ENCODE results near the gene PPP1R9A. TPM values are rescaled to one million over a fixed set of nuclear protein-coding genes. Genes with fewer than 3 reads are reported as not detected.

Gene PPP1R9A
- total and polyA plus RNA-seq, 4 donors: 1.2 to 12.0 (median 4.5) TPM

- no peaks in the 10 kb centered on the region for H3K4me1 ChIP-seq (ENCODE audit: control insufficient read depth in 1 of 2, insufficient read depth in 2 of 2, low read length in 2 of 2)
- intact Hi-C loops (cut with DNase I): no loop called here
- H3K36me3 ChIP-seq (ENCODE audit: control insufficient read depth in 1 of 2, insufficient read depth in 2 of 2, low read length in 1 of 2): no peaks in the 10 kb centered on the region
- no peak overlapping the region for H3K4me3 ChIP-seq (ENCODE audit: low read length in 2 of 2)
- H3K27me3 ChIP-seq (ENCODE audit: control insufficient read depth in 1 of 2, insufficient read depth in 2 of 2, low read length in 1 of 2): no peaks in the 10 kb centered on the region
- 32 to 45% methylated on average over 5 of the region's 5 CpGs for WGBS, 2 donors
- no peak for DNase-seq
- no peak for ATAC-seq (ENCODE audit: low FRiP score)
- no peaks in the 10 kb centered on the region for H3K9me3 ChIP-seq (ENCODE audit: control insufficient read depth, low read length)
- no peak overlapping the region for H3K27ac ChIP-seq (ENCODE audit: low read depth in 1 of 2, low read length in 2 of 2)
Measured at GRCh38 chr7:94888551-94888950, 18.8 kb upstream of the PPP1R9A start.

- no peak for DNase-seq
- H3K27me3 ChIP-seq (ENCODE audit: control insufficient read depth in 1 of 2, insufficient read depth in 2 of 2, low read length in 1 of 2): no peaks in the 10 kb centered on the region
- WGBS, 2 donors: 53 to 57% methylated on average over 2 of the region's 2 CpGs
- H3K4me1 ChIP-seq (ENCODE audit: control insufficient read depth in 1 of 2, insufficient read depth in 2 of 2, low read length in 2 of 2): no peaks in the 10 kb centered on the region
- H3K4me3 ChIP-seq (ENCODE audit: low read length in 2 of 2): no peak overlapping the region
- H3K27ac ChIP-seq (ENCODE audit: low read depth in 1 of 2, low read length in 2 of 2): no peak overlapping the region
- ATAC-seq (ENCODE audit: low FRiP score): no peak
- H3K9me3 ChIP-seq (ENCODE audit: control insufficient read depth, low read length): no peaks in the 10 kb centered on the region
- intact Hi-C loops (cut with DNase I): no loop called here
- no peaks in the 10 kb centered on the region for H3K36me3 ChIP-seq (ENCODE audit: control insufficient read depth in 1 of 2, insufficient read depth in 2 of 2, low read length in 1 of 2)
Measured at GRCh38 chr7:94888995-94889523, 18.3 kb upstream of the PPP1R9A start.

GRCh38 chr7:94890216-94890615 is 17.2 kb upstream of the PPP1R9A start:
- intact Hi-C loops (cut with DNase I): no loop called here
- Histone ChIP-seq H3K27ac (ENCODE audit: low read depth in 1 of 2, low read length in 2 of 2) (no peak overlapping the region), H3K9me3 (ENCODE audit: control insufficient read depth, low read length) (no peaks in the 10 kb centered on the region), H3K36me3 (ENCODE audit: control insufficient read depth in 1 of 2, insufficient read depth in 2 of 2, low read length in 1 of 2) (no peaks in the 10 kb centered on the region), H3K4me1 (ENCODE audit: control insufficient read depth in 1 of 2, insufficient read depth in 2 of 2, low read length in 2 of 2) (no peaks in the 10 kb centered on the region), H3K4me3 (ENCODE audit: low read length in 2 of 2) (no peak overlapping the region), H3K27me3 (ENCODE audit: control insufficient read depth in 1 of 2, insufficient read depth in 2 of 2, low read length in 1 of 2) (peaks cover 0 to 2% of the 10 kb centered on the region in 2 donors)
- ATAC-seq (ENCODE audit: low FRiP score) (no peak), DNase-seq (no peak)
- WGBS, 2 donors: 44 to 63% methylated on average over 2 of the region's 2 CpGs

- intact Hi-C loops (cut with DNase I): no loop called here
- Histone ChIP-seq H3K4me1 (ENCODE audit: control insufficient read depth in 1 of 2, insufficient read depth in 2 of 2, low read length in 2 of 2) (no peaks in the 10 kb centered on the region), H3K4me3 (ENCODE audit: low read length in 2 of 2) (no peak overlapping the region), H3K27me3 (ENCODE audit: control insufficient read depth in 1 of 2, insufficient read depth in 2 of 2, low read length in 1 of 2) (peaks cover 0 to 2% of the 10 kb centered on the region in 2 donors), H3K27ac (ENCODE audit: low read depth in 1 of 2, low read length in 2 of 2) (no peak overlapping the region), H3K9me3 (ENCODE audit: control insufficient read depth, low read length) (no peaks in the 10 kb centered on the region), H3K36me3 (ENCODE audit: control insufficient read depth in 1 of 2, insufficient read depth in 2 of 2, low read length in 1 of 2) (no peaks in the 10 kb centered on the region)
- DNase-seq: no peak
- WGBS, 2 donors: 86 to 87% methylated on average over 6 of the region's 6 CpGs
- ATAC-seq (ENCODE audit: low FRiP score): no peak
Measured at GRCh38 chr7:94893661-94894060, 13.7 kb upstream of the PPP1R9A start.

GRCh38 chr7:94897541-94897940 is 9.9 kb upstream of the PPP1R9A start:
- intact Hi-C loops (cut with DNase I): no loop called here

GRCh38 chr7:94898340-94898739 is 9.1 kb upstream of the PPP1R9A start:
- H3K27ac ChIP-seq (ENCODE audit: low read depth in 1 of 2, low read length in 2 of 2): no peak overlapping the region

More at GRCh38 chr7:94897541-94897940, 9.9 kb upstream of the PPP1R9A start:
- Histone ChIP-seq H3K27ac (ENCODE audit: low read depth in 1 of 2, low read length in 2 of 2) (no peak overlapping the region), H3K9me3 (ENCODE audit: control insufficient read depth, low read length) (no peaks in the 10 kb centered on the region), H3K4me3 (ENCODE audit: low read length in 2 of 2) (no peak overlapping the region), H3K4me1 (ENCODE audit: control insufficient read depth in 1 of 2, insufficient read depth in 2 of 2, low read length in 2 of 2) (no peaks in the 10 kb centered on the region), H3K36me3 (ENCODE audit: control insufficient read depth in 1 of 2, insufficient read depth in 2 of 2, low read length in 1 of 2) (no peaks in the 10 kb centered on the region), H3K27me3 (ENCODE audit: control insufficient read depth in 1 of 2, insufficient read depth in 2 of 2, low read length in 1 of 2) (peaks cover 0 to 2% of the 10 kb centered on the region in 2 donors)
- ATAC-seq (ENCODE audit: low FRiP score) (no peak), DNase-seq (no peak)
- WGBS, 2 donors: 91 to 93% methylated on average over 1 of the region's 1 CpG

GRCh38 chr7:94901981-94902380 is 5.4 kb upstream of the PPP1R9A start:
- 92 to 95% methylated on average over 3 of the region's 3 CpGs for WGBS, 2 donors
- Histone ChIP-seq H3K27ac (ENCODE audit: low read depth in 1 of 2, low read length in 2 of 2) (no peak overlapping the region), H3K4me1 (ENCODE audit: control insufficient read depth in 1 of 2, insufficient read depth in 2 of 2, low read length in 2 of 2) (no peaks in the 10 kb centered on the region), H3K4me3 (ENCODE audit: low read length in 2 of 2) (no peak overlapping the region), H3K36me3 (ENCODE audit: control insufficient read depth in 1 of 2, insufficient read depth in 2 of 2, low read length in 1 of 2) (no peaks in the 10 kb centered on the region), H3K9me3 (ENCODE audit: control insufficient read depth, low read length) (no peaks in the 10 kb centered on the region), H3K27me3 (ENCODE audit: control insufficient read depth in 1 of 2, insufficient read depth in 2 of 2, low read length in 1 of 2) (no peaks in the 10 kb centered on the region)
- ATAC-seq (ENCODE audit: low FRiP score): no peak
- intact Hi-C loops (cut with DNase I): no loop called here
- DNase-seq: no peak

More at GRCh38 chr7:94898340-94898739, 9.1 kb upstream of the PPP1R9A start:
- no peak overlapping the region for H3K4me3 ChIP-seq (ENCODE audit: low read length in 2 of 2)
- H3K4me1 ChIP-seq (ENCODE audit: control insufficient read depth in 1 of 2, insufficient read depth in 2 of 2, low read length in 2 of 2): no peaks in the 10 kb centered on the region
- intact Hi-C loops (cut with DNase I): no loop called here
- DNase-seq: no peak
- no peak for ATAC-seq (ENCODE audit: low FRiP score)
- H3K36me3 ChIP-seq (ENCODE audit: control insufficient read depth in 1 of 2, insufficient read depth in 2 of 2, low read length in 1 of 2): no peaks in the 10 kb centered on the region
- peaks cover 0 to 2% of the 10 kb centered on the region in 2 donors for H3K27me3 ChIP-seq (ENCODE audit: control insufficient read depth in 1 of 2, insufficient read depth in 2 of 2, low read length in 1 of 2)
- H3K9me3 ChIP-seq (ENCODE audit: control insufficient read depth, low read length): no peaks in the 10 kb centered on the region

- Histone ChIP-seq H3K4me1 (ENCODE audit: control insufficient read depth in 1 of 2, insufficient read depth in 2 of 2, low read length in 2 of 2) (no peaks in the 10 kb centered on the region), H3K27me3 (ENCODE audit: control insufficient read depth in 1 of 2, insufficient read depth in 2 of 2, low read length in 1 of 2) (no peaks in the 10 kb centered on the region), H3K36me3 (ENCODE audit: control insufficient read depth in 1 of 2, insufficient read depth in 2 of 2, low read length in 1 of 2) (no peaks in the 10 kb centered on the region), H3K4me3 (ENCODE audit: low read length in 2 of 2) (no peak overlapping the region), H3K9me3 (ENCODE audit: control insufficient read depth, low read length) (no peaks in the 10 kb centered on the region), H3K27ac (ENCODE audit: low read depth in 1 of 2, low read length in 2 of 2) (no peak overlapping the region)
- ATAC-seq (ENCODE audit: low FRiP score) (no peak), DNase-seq (no peak)
- intact Hi-C loops (cut with DNase I): no loop called here
Measured at GRCh38 chr7:94903971-94904370, 3.4 kb upstream of the PPP1R9A start.

GRCh38 chr7:94904982-94905381 is 2.4 kb upstream of the PPP1R9A start:
- intact Hi-C loops (cut with DNase I): loop anchor here in 1 of 2 donors (5.0 kb wide), 1 partner anchor 67 kb away; no protein-coding TSS in a partner anchor

More at GRCh38 chr7:94904982-94905381, 2.4 kb upstream of the PPP1R9A start:
- Histone ChIP-seq H3K36me3 (ENCODE audit: control insufficient read depth in 1 of 2, insufficient read depth in 2 of 2, low read length in 1 of 2) (no peaks in the 10 kb centered on the region), H3K9me3 (ENCODE audit: control insufficient read depth, low read length) (no peaks in the 10 kb centered on the region), H3K27ac (ENCODE audit: low read depth in 1 of 2, low read length in 2 of 2) (no peak overlapping the region), H3K4me3 (ENCODE audit: low read length in 2 of 2) (no peak overlapping the region), H3K4me1 (ENCODE audit: control insufficient read depth in 1 of 2, insufficient read depth in 2 of 2, low read length in 2 of 2) (no peaks in the 10 kb centered on the region), H3K27me3 (ENCODE audit: control insufficient read depth in 1 of 2, insufficient read depth in 2 of 2, low read length in 1 of 2) (no peaks in the 10 kb centered on the region)
- no peak for DNase-seq
- WGBS, 2 donors: 91 to 92% methylated on average over 1 of the region's 1 CpG
- no peak for ATAC-seq (ENCODE audit: low FRiP score)
